HL-60 (cell line): ENCODE measurements around the gene RHOV.

ENCODE experiments used
- DNase-seq, 2 experiments: peaks; one replicate each; pipeline ENCODE4 v3.0.0-alpha.2; 2010 to 2020; ENCODE audit warnings: low read depth in 1 of 2, low spot score in 1 of 2
- H3K27ac ChIP-seq: fragments of 250-450 bp; sonication (Bioruptor Pico); replicated peaks from 2 replicates; pipeline ENCODE4 v1.5.1; 2020; ENCODE audit warnings: mild to moderate bottlenecking, moderate library complexity
- H3K27me3 ChIP-seq: fragments of 250-450 bp; sonication (Bioruptor Pico); 2 replicates; pipeline ENCODE4 v1.5.1; 2021; ENCODE audit warnings: mild to moderate bottlenecking, moderate library complexity; ENCODE audit not compliant: insufficient read depth, poor library complexity, severe bottlenecking
- H3K4me3 ChIP-seq: replicated peaks from 2 replicates; pipeline ENCODE4 v1.5.1; 2011; ENCODE audit warnings: mild to moderate bottlenecking, control low read depth, low read length; ENCODE audit not compliant: insufficient read depth
- CTCF ChIP-seq: IDR thresholded peaks from one replicate; pipeline ENCODE4 v1.5.1; 2011; ENCODE audit warnings: low read length, control low read depth, inconsistent platforms; ENCODE audit not compliant: insufficient read depth
- GABPA ChIP-seq: IDR thresholded peaks from 2 replicates; pipeline ENCODE4 v1.6.1; 2012; ENCODE audit warnings: low read depth
- POLR2AphosphoS5 ChIP-seq: IDR thresholded peaks from 2 replicates; pipeline ENCODE4 v1.6.1; 2012; ENCODE audit warnings: low read depth
- REST ChIP-seq: IDR thresholded peaks from 2 replicates; pipeline ENCODE4 v1.6.1; 2012; ENCODE audit warnings: low read depth; ENCODE audit not compliant: insufficient replicate concordance
- SPI1 ChIP-seq: IDR thresholded peaks from 2 replicates; pipeline ENCODE4 v1.6.1; 2012; ENCODE audit warnings: low read depth, mild to moderate bottlenecking, borderline replicate concordance

Gene RHOV

GRCh38 chr15:40914013-40914412, 40.0 kb upstream of the RHOV start:
- Histone ChIP-seq H3K27me3 (no peaks in the 10 kb centered on the region), H3K4me3 (no peak overlapping the region), H3K27ac (no peak overlapping the region)
- no peak for DNase-seq
- TF ChIP-seq CTCF (no peak), REST (no peak), POLR2AphosphoS5 (no peak), SPI1 (no peak), GABPA (no peak)

GRCh38 chr15:40912478-40912877, 38.4 kb upstream of the RHOV start:
- H3K27ac ChIP-seq, result no peak overlapping the region
- no peak for DNase-seq
- no peak overlapping the region for H3K4me3 ChIP-seq
- TF ChIP-seq POLR2AphosphoS5 (no peak), GABPA (no peak), REST (no peak), SPI1 (no peak), CTCF (no peak)
- H3K27me3 ChIP-seq, result no peaks in the 10 kb centered on the region

- Histone ChIP-seq H3K4me3 (no peak overlapping the region), H3K27ac (no peak overlapping the region), H3K27me3 (no peaks in the 10 kb centered on the region)
- DNase-seq, result no peak
- TF ChIP-seq CTCF, result no peak
- TF ChIP-seq POLR2AphosphoS5, result no peak
- TF ChIP-seq SPI1, result no peak
- no peak for TF ChIP-seq GABPA
- TF ChIP-seq REST, result no peak
Observed at GRCh38 chr15:40911693-40912092, 37.7 kb upstream of the RHOV start.
